ENCODE measurements around the gene LHX6. TPM values are rescaled to one million over a fixed set of nuclear protein-coding genes. Genes with fewer than 3 reads are reported as not detected.

LHX6 gene
- total and polyA plus RNA-seq, 9 of the 15 experiments (the other 6 are each of a cell fraction or from before 2014, with no cell fraction given): 2.8 to 16.3 (median 7.9) TPM

GRCh38 chr9:122158202-122158601 lies 70.6 kb downstream of the LHX6 start:
- intact Hi-C loops (cut with micrococcal nuclease) (loop anchor here (5.0 kb wide), 2 partner anchors 54 to 104 kb away; partner anchors contain the start of genes MRRF and RBM18), in situ Hi-C loops (cut with MboI) (no loop called here)
- H3K4me2 ChIP-seq (ENCODE audit: insufficient read depth, low read length): peak overlapping the region; percentile 65
- H2AFZ ChIP-seq (ENCODE audit: low read depth, low read length): no peak overlapping the region
- no peaks in the 10 kb centered on the region for H3K9me1 ChIP-seq (ENCODE audit: control insufficient read depth, insufficient read depth, low read length)
- H3K4me3 ChIP-seq: no peak overlapping the region
- H3K27ac ChIP-seq (ENCODE audit: extremely low read depth, low read depth, low read length): no peak overlapping the region
- no peak overlapping the region; a peak in 1 of 4 replicates for H3K9ac ChIP-seq (ENCODE audit: insufficient read depth in 1 of 2, low read depth in 2 of 2, low read length in 2 of 2)
- no peaks in the 10 kb centered on the region; a peak in 1 of 5 replicates for H3K27me3 ChIP-seq (ENCODE audit: control insufficient read depth in 2 of 2, insufficient read depth in 2 of 2, low read length in 2 of 2)
- POLR2A ChIA-PET: interaction anchor here (1.3 kb wide), 1 partner anchor 97 kb away, joined by 3 read pairs; no protein-coding TSS in a partner anchor
- FAIRE-seq: peak; percentile 91
- no TSS peak for BruUV-seq (replicated peaks)
- WGBS (ENCODE audit: insufficient coverage, low coverage, missing lambda C conversion rate): 23% methylated on average over 3 of the region's 3 CpGs
- peaks cover 4% of the 10 kb centered on the region; the same call in 1 of the 2 replicates for H3K9me3 ChIP-seq (replicated peaks; ENCODE audit: control insufficient read depth, insufficient read depth, low read depth, low read length)
- H3K4me1 ChIP-seq (replicated peaks in 1 of 2; ENCODE audit: control insufficient read depth in 2 of 2, insufficient read depth in 2 of 2, low read length in 2 of 2): peaks cover 8 to 11% of the 10 kb centered on the region in 2 experiments; a peak in 4 of 5 replicates
- peak; percentile 88 for ATAC-seq
- H3K79me2 ChIP-seq (ENCODE audit: control insufficient read depth, insufficient read depth, low read length): peaks cover 62% of the 10 kb centered on the region
- CTCF ChIA-PET (ENCODE audit: low intra/inter-chr PET ratio): no interaction called here
- H3K36me3 ChIP-seq (ENCODE audit: control insufficient read depth, insufficient read depth, low read length): peaks cover 29% of the 10 kb centered on the region
- peaks cover 4% of the 10 kb centered on the region; the same call in 1 of the 2 replicates for H4K20me1 ChIP-seq (replicated peaks; ENCODE audit: control insufficient read depth, insufficient read depth, low read length)
- peak; percentile 62 to 83 (median 70) for DNase-seq (ENCODE audit: extremely low read depth in 1 of 4, low spot score in 3 of 4)
- TF ChIP-seq POLR3G (IDR thresholded peaks at IDR 0.05; ENCODE audit: extremely low read depth, insufficient read length, insufficient replicate concordance) (no peak), HDGF (IDR thresholded peaks at IDR 0.05) (peak; percentile 88; the same call in 1 of the 2 replicates), XRCC5 (IDR thresholded peaks at IDR 0.05; ENCODE audit: low read depth, low read length) (0 out of 2 replicates have a peak, but pooled peaks have one; percentile 28), CTCFL (IDR thresholded peaks at IDR 0.05; ENCODE audit: borderline replicate concordance, insufficient read depth, low read depth, low read length, poor library complexity, severe bottlenecking) (peak; percentile 80), PML (IDR thresholded peaks at IDR 0.05; ENCODE audit: low read length) (0 out of 2 replicates have a peak, but pooled peaks have one; percentile 7), THRB (CRISPR knock-in tag; conservative IDR thresholded peaks at IDR 0.05) (0 out of 2 replicates have a peak, but pooled peaks have one; percentile 29), SUPT5H (IDR thresholded peaks at IDR 0.05) (0 out of 2 replicates have a peak, but pooled peaks have one; percentile 35), NFIC (IDR thresholded peaks at IDR 0.05) (peak; percentile 67), ARID1B (IDR thresholded peaks at IDR 0.05) (no peak), CTCF (IDR thresholded peaks at IDR 0.05 in 2 of 3, conservative IDR thresholded peaks at IDR 0.05 in 1 of 3; ENCODE audit: insufficient read depth in 2 of 3, low read depth in 1 of 3, low read length in 3 of 3) (peak; percentile 65 to 83 (median 73)), IRF2 (CRISPR knock-in tag; IDR thresholded peaks at IDR 0.05) (no peak), CREM (IDR thresholded peaks at IDR 0.05; ENCODE audit: low read depth) (peak; percentile 10; the same call in 1 of the 2 replicates), SMC3 (conservative IDR thresholded peaks at IDR 0.05; ENCODE audit: insufficient read depth, low read depth, low read length) (0 out of 2 replicates have a peak, but pooled peaks have one; percentile 15), SMARCA5 (IDR thresholded peaks at IDR 0.05) (0 out of 2 replicates have a peak, but pooled peaks have one; percentile 22), RAD21 (CRISPR knock-in tag; conservative IDR thresholded peaks at IDR 0.05 in 1 of 2, IDR thresholded peaks at IDR 0.05 in 1 of 2) (0 out of 4 replicates have a peak, but pooled peaks of 1 of the 2 experiments have one; percentile 31), ZFPM2 (CRISPR knock-in tag; IDR thresholded peaks at IDR 0.05) (no peak)

Measured in K562 (cell line).